GM19043 (cell line): ENCODE results near the gene LRRC8C.

ENCODE experiments used
- ATAC-seq: cut with Tn5 transposase; IDR thresholded peaks from one replicate; pipeline ENCODE4 v1.9.1; 2021; ENCODE audit warnings: low read depth; ENCODE audit not compliant: unreplicated experiment

Gene LRRC8C

DNA sequence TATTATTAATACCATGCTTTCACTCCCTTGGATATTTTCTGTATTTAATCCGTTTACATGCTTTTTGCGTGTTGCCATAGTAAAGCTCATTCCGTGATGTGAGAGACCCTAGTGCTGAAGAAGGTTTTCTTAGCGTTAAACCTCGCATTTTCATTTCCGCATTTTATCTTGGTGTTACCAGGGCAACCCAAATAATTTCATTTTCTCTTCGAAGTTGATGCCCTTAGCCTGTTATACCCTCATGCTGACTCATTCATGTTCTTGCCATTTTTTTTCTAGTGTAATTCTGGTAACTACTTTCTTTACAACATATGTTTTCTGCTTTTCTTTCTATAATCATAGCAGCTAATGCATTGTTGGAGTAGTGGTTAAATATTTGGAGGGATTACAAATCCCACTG lies 37.2 kb downstream of the LRRC8C start:
- ATAC-seq, result peak; percentile 100

DNA sequence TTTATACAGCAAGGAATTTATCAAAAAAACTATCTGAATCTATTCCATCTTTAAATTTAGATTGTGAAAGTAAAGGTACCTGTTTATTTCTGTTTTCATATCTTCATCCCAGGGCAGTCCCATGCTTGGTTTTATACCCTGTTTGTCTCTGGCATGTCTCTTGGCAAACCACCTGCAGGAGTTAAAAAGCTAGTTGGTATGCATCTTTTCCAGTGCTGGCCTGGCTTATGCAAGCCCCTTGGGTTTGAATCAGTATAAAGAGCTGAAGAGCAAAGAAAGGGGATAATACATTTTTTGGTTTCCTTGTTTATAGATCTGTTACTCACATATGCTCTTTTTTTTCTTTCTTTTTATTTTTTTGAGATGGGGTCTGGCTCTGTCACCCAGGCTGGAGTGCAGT lies 37.8 kb downstream of the LRRC8C start:
- ATAC-seq, result no peak

DNA sequence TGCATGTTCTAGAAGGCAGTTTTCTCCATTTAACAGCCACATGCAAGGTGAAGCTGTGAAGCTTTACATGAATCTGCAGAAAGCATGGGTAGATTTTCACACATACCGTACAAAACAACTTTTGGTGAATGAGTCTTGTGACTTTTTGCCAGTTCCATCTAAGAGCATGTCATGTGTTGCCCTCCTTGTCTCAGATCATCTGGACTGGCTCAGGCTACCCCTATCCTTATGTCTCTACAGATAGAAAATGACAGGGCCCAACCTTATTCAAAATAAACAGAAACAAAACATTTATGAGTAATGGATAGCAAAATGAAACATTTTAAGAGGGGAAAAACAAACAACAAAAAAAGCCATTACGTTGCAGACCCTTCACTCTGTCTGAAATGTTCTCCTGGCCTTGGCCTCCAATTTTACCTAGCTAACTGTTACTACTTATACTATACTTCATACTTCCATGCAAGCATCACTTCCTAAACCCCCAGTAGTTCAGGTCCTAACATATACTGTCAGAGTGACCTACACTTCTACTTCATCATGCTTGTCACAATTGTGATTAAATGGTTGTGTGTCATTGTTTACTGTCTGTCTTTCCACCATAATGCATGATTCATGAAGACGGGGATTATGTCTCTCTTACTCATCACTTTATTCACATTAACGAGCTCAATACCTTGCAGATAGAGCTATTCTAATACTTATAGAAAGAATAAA lies 39.0 kb downstream of the LRRC8C start:
- ATAC-seq, result no peak

DNA sequence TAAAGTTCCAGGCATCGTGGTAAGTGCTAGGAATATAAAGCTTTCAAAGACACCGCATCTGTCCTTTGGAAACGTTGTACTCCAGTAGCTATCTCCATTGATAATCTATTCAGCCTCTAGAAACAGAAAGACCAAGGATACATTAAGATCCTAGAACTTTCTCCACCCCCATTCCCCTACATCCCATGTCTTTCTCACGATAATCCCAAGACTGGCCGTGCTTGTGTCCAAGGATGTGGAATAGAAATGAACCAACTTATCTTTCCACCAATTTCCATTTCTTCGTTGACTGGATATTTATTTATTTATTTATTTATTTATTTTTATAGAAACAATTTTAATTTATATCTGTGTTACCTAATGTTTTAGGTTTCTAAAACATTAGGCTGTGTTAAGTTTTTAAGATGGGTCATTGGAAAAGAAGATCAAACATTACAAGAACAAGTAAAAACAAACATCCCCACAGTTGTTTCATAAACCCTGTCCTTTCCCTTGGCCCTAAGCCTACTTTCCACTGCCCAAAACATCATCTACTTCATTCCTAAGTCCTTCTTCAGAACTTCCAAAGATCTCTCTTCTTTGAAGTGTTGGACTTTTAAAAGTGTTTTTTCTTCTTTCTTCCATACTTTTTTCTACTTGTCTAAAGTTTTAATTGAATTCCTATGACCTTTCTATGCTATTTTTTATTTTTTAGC lies 39.7 kb downstream of the LRRC8C start:
- ATAC-seq, result no peak

DNA sequence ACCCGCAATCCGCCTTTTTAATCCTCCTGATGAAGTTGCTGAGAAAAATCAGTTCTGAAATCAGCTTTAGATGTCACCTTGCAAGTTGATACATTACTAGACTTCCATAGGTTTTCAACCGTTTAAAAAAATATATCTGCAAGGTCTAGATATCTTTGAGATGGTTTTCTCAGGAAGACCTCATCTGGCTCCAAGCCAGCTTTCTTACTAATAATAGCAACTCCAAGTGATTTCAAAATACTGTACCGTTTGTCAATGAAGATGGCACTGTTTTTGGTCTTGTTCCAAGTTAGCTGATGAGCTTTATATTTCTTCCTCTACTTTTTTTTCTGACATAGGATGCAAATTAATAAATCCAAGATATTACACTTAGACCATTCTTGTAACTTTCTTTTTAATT lies 40.3 kb downstream of the LRRC8C start:
- ATAC-seq, result no peak

DNA sequence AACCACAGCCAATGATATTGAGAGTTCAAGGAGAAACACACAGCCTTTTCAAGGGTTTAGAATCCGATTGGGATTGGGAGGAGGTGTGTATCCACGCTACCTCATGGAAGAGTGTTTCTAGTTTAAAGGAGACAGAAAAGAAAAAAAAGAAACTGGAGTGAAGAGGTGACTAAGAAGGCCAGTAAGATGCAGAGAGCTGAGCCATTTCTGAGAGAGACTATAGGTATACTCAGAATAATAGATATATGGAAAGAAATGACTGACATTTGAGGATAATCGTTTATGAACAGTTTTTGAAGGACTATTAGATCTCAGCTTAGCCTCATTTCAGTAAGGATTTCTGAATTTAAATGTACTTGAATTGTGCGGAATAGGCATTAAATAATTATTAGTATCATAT lies 42.8 kb downstream of the LRRC8C start:
- ATAC-seq, result no peak

DNA sequence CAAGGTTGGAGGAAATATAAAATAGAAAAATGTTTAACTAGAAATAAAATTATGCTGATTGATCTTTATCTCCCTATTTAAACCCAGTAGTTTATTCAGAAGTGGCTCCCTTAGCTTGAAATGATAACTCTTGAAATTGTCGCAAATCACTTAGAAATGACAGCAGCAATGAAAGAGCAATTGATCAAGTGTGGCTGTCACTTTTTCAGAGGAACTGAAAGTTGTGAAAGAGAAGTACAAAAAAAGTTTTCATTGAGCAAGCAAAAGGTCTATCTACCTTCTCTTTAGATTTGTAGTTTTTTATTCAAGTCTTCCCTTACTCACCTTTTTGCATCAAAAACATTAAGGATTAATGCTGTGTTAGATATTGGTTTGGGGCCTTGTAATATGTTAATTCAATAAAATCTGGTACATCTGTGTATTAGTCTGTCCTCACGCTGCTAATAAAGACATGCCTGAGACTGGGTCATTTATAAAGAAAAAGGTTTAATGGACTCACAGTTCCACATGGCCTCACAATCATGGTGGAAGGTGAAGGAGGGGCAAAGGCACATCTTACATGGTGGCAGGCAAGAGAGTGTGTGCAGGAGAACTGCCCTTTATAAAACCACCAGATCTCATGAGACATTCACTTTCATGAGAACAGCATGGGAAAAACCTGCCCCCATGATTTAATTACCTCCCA lies 48.3 kb downstream of the LRRC8C start:
- ATAC-seq, result peak; percentile 72

DNA sequence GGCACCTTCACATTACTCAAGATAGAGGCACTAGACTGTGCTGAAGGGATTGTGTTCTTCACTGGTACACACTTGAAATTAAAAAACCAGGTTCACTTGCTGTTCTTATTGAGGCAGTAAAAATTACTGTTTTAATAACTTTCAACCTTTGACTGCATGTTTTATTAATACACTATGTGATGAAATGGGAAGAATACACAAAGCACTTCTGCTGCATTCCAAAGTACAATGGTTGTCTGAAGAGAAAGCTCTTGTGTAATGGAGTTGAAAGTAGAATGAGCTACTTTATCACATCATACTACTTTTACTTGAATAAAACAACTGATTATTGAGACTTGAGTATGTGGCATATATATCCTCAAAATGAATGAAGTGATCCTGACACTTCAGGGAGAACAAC lies 49.7 kb downstream of the LRRC8C start:
- ATAC-seq, result no peak

DNA sequence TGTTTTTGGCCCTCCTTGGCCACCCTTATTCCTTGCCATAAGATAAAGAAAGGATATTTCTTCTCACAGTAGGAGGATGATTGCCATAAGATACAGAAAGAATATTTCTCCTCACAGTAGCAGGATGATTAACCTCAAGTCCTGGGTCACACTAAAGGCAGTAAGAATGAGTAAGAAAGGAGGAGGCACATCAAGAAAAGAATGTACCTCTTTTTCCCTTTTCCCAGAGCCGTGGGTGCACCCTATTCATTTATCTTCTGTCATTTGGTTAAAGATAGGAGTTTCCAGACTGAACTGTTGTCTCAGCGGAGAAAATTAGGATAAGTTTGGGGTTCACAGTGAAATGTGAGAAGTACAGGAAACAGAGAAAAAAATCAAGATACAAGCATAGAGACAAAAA lies 52.5 kb downstream of the LRRC8C start:
- no peak for ATAC-seq

DNA sequence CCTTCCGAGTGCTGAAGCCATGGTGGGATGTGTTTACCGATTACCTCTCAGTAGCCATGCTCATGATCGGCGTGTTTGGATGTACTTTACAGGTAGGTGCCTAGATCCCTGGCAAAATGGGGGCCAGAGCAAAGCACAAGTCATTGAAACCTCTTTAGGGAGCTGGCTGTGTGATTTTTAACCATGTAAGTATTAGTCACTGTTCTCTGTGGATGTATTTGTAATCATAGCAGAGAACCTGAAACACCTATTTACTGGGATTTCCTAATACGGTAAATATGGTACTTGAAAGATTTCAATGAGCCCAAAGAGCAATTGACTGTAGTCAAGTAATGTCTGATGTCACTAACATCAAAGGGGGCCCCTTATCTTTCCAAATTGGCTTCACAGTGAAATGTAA lies 53.6 kb downstream of the LRRC8C start:
- no peak for ATAC-seq

DNA sequence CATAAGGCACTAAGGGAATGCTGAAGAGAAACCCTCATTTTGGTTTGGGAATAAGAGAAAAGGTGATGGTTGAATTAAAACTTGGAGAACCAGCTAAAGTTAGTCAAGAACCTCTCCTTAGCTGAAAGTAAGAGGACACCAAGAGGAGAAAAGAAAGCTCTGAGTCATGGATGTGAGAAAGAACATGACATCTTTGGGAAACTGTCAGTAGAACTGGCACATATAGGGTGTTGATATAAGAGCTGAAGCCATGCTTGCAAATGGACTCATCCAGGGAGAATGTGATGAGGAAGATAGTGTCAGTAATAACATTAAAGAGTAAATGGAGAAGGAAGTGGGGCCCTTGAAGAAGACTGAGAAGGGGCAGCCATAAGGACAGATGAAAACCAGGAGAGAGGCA lies 54.3 kb downstream of the LRRC8C start:
- no peak for ATAC-seq

DNA sequence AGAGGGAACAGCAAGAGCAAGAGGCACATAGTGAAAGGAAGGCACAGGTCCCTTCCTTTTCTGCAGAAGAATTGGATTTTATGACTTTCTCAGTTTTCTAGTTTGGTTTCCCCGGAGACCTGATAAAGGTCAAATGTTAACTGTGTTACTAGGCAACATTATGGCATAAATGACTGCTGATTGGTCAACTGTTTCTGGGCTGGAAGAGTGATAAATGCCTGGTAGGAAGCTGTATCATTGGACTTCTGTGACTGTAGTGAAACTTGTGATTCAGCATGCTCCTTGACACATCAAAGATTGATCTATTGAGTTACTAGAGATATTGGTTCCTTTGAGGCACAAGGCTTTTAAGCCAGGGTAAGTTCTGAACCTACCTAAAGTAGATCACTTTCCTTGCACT lies 55.7 kb downstream of the LRRC8C start:
- ATAC-seq, result no peak

DNA sequence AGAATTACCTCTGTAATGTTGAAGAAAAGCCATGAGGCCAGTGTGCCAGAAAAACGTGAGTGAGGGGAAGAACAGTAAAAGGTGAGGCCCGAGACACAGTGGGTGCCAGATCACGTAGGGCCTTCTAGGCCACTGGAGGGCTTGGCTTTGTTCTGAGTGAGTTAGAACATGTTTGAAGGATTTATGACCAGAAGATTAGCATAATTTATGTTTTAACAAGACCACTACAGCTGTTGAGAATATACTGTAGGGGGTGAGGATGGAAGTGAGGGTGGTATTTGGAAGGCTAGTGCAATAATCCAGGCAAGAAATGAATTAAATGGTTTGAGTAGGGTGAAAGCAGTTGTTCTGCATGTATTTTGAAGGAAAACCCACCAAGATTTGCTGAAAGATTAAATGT lies 56.3 kb downstream of the LRRC8C start:
- no peak for ATAC-seq

DNA sequence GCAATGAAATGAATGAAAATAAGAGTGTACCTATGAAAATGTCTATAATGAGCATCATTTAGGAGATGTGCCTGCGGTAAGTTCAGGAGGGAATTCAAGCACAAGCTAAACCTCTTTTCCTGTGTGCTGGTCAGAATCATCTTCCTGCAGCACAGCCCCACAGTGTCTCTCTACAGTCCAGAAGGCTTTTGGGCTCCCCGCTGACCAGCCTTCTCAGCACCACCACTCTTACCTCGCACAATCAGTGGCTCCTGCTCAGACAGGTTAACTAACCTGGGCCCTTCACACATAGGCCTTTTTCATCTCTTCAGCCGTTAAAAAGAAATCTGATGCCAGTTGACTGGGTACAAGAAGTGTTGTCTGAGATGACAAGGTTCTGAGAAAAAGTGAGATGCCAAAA lies 57.7 kb downstream of the LRRC8C start:
- no peak for ATAC-seq

DNA sequence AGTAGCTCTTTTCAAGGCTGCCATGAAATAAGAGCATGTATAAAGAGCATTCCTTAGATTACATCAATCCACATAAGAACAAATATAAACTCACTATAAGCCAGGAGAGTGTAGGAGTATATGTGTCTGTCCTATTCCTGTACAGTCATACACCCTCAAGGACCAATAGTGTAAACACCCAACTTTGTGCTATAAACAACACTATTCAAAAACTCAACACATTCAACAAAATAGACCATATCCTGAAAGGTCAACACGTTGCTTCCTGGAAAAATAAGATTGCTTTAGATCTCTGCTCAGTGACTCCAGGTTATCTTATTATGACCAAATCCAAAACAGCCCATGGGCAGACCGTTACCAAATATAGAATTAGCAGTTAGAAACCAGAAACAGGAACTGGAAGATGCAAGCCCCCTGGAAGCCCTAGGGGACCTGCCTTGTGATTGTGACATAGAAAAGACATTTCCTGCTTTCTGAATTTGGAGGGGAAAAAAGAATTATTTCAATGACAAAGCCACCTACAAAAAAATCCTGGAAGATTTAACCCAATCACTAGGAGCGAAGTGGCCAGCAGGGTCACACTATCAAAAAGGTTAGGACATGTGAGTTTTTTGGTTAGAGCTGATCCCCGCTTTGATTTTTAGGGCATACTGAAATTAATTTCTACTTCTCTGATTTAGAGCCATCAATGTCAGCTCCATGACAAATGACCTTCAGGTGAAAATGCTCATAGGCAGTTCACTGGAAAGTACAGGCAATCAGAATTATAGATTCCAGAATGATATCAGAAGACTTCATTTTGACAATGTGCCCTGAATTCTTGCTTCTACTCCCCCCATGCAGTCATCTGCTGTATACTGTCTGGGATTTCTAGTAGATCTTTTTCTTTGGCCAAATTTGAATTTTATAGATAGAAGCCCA lies 59.9 kb downstream of the LRRC8C start:
- peak; percentile 71 for ATAC-seq

DNA sequence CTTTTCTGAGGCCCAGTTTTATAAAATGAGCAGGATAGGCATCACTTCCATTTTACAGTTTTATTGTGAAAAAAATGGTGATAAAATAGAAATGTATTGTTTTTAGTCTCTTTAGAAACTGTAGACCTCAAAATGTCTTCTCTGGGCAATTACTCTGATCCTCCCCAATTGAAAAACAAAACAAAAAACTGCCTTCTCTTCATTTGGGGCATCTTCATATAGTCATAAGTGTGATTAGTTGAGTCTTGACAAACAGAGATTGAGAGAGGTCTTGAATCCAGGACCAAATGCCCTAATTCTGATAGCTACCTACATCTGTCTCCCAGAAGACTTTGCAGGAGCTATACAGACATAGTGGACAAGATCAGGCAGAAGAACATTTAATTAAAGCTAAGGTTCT lies 62.9 kb downstream of the LRRC8C start:
- no peak for ATAC-seq

DNA sequence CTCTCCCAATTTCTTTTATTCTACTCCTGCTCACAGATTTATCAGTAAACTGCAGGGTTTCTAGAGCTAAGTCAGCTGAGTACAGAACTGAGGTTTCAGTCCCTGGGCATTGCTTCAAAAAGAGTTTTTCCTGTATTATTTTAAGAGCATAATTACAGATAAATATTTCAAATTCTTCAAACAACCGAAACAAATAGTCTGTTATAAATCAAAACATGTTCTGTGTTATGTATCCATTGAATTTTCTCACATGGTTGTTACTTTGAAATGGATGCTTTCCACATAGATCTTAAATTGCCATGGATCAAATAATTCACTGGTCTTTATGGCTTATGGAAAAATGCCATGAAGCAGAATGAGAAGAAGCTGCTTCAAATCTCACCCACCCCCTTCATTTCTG lies 64.5 kb downstream of the LRRC8C start:
- ATAC-seq, result no peak

DNA sequence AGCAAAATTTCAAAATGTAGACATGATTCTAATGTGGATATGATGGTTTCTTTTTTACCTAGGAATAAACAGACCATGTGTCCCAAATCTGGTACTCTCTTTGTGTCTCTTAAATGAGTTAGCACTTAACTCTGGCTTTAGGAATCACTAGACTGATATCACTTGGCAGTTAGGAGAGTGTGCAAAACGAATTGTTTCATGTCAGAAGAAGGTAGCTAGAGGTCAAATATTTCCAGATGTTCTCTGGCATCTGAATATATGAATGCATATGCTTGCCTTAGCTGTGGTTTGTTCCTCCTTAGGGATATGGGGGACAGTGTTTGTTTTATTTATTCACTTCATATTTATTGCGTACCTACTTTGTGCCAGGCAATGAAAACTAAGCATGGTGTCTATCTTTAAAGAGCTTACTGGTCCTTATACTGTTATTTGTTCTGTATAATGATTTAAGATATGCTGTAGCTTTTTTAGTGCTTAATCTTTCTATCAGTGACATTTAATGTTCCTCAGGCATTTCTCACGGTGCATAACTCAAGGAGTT lies 65.2 kb downstream of the LRRC8C start:
- no peak for ATAC-seq

DNA sequence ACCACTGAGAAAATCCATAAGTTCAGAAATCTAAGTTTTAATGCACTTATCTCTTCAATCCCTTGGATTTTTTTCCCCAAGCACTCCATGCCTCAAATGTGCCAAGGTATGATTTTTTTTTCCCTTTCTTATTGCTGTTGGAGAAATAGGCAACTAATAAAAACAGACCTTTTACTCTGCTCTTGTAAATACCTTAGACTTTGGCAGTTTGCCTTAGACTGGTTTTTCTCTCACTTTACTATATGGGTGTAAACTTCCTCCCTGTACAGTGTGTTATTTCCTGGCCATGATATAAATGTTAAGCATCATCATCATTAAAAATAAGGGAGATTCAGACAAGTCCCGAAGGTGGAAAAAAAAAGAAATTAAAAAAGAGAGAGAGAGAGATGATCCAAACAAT lies 65.7 kb downstream of the LRRC8C start:
- no peak for ATAC-seq

DNA sequence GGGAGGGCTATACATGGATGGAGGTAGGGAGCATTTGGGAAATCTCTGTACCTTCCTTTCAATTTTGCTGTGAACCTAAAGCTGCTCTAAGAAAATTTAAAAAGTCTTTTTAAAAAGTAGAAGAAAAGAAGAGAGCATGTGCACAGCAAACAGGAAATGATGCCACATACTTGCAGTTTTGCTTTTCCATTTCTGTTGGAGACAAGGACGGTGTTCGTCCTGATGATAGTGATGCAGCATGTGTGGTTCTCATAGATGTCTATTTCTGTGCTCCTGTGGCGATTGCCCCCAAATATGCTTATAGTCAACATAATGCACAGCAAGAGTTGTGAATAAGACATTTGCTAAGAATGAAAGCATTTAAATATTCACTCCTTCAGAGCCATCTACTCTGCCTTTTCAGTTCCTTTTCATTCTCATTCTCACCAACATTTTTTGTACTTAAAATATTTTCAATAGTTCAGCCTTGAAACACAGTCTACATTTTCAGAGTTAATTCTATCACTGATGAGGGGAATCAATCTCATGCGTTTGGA lies 66.6 kb downstream of the LRRC8C start:
- no peak for ATAC-seq
